NCI-H524 treated with DMSO at 0.1 percent for 48 hours (cell line): ENCODE data around the gene FGF1.

Experiments
- DNase-seq: peaks from one replicate; lab custom pipeline; 2025; lab: John Stamatoyannopoulos, UW

FGF1 gene

GRCh38 chr5:142572006-142572405 lies 113.9 kb downstream of the FGF1 start:
- DNase-seq = no peak

DNA sequence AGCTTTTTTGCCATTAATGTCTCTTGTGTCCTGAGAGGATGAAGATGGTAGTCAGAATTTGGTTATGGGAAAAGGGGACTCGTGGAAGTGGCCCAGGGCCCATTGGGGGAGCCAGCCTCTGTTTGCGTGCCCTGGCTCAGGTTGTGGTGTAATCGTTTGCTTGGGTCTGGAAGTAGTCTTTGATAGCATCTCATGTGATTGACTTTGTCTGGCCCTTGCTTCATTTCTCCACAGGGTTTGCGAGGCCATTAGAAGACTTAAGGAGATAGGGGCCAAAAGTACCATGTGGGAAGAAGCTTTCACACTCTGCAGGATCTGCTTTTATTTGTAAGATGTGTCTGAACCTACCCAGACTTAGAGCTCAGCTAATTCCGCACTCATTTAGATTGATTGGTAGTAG lies 114.5 kb downstream of the FGF1 start:
- DNase-seq = no peak

DNA sequence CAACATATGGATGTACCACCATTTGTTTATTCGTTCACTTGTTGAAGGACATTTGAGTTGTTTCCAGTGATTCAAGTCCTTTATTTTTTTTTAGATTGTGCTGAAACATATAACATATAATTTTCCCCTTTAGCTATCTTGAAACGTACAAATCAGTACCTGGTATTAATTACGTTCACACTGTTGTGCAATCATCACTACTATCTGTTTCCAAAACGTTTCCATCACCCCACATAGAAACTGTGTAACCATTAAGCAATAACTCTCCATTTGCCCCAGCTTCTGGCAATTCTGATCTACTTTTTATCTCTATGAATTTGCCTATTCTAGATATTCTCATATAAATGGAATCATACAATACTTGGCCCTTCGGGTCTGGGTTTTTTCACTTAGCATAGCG lies 116.0 kb downstream of the FGF1 start:
- no peak for DNase-seq

- DNase-seq = no peak
These were observed 116.9 kb downstream of the FGF1 start for GRCh38 chr5:142568996-142569335.

DNA sequence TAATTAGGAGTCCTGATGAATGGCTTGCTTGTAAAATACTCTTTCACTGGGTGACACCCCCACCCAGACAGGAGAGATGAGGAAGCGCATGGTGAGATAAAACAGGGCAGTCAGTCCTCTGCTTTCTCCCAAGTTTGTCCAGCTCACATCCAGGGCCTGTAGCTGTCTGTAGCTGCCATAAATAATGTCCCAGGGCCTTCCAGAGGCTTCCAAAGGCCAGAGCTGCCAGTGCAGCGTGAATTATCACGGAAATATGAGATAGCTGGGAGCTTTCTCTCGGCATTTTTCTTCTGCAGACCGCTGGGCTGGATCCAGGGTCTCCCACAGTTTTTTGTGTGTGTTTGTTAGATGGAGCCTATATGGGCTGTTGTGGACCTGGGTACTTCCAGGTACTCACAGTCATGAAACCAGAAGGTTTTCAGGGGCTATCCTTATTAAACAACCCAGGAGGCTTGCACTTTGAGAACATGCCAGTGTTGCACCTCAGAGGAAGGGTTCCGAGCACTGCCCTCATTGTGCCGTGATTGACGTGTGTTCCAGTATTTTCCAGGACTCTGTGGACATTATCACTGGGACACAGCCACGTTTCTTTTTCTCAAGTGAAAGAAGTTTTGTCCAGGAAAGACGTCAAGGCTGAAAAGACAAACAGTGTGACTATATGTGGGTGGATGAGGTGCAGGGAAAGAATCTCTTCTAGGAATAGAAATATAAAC lies 117.5 kb downstream of the FGF1 start:
- no peak for DNase-seq

DNA sequence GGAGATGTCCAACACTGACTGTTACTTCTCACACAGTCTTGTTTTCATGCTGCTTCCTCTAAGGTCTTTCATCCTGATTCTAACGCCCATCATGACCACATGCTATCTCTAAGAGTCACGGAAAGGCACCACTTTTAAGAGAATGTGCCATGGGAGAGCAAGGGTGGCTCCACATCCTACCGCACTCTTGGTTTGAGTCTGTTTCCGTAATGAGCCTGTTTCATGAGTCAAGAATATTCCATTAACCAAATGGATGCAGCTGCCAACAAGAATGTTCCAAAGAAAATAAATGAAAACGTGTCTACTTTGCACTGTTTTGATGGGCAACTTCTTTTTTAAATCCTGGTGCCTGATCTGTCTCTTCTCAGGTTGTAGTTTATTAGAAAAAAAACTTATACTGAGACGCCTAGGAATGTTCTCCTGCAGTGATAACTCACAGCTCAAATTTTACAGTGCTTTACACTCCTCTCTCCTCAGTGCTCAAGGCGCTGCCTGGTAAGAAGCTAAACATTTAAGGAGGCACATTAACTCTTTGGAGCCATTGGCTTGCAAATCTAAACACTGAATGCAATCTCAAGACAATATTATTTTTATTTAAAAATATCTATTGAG lies 124.3 kb downstream of the FGF1 start:
- no peak for DNase-seq

- DNase-seq = no peak
These were observed 124.9 kb downstream of the FGF1 start for GRCh38 chr5:142561029-142561428.

GRCh38 chr5:142552107-142552506 lies 133.8 kb downstream of the FGF1 start:
- no peak for DNase-seq

- no peak for DNase-seq
These were observed 134.4 kb downstream of the FGF1 start for GRCh38 chr5:142551338-142552067.

DNA sequence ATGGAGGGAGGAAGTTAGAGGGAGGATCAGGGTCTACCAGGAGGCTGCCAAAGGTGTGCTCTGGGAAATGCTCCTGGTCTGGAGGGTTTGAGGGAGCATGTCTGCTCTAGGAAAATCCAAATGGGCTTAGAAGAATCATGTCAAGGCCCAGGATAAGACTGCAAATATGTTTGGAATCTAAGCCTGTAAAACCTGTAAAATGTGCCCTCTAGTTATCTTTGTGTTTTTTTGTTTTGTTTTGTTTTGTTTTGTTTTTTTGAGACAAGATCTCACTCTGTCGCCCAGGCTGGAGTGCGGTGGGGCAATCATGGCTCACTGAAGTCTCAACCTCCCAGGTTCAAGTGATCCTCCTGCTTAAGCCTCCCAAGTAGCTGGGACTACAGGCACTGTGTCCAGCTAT lies 135.4 kb downstream of the FGF1 start:
- DNase-seq = no peak

DNA sequence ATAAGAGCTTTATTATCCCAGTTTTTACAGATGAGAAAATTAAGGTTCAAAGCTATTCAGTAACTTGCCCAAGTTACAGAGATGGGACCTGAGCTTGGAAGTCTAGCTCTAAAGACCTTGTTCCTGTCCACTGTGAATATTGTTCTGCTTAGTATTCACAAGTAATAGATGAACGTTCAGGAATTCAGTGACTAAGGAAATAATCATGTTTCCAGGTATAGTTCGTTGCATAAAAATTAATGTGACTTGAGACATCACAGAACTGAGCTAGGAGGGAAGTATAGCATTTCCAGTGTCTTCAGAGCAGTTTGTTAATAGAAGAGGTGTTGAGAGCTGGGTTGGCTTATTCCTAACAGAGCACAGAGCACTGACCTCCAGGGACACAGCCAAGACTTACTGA lies 136.1 kb downstream of the FGF1 start:
- no peak for DNase-seq

- DNase-seq = peak; percentile 69
These were observed 137.1 kb downstream of the FGF1 start for GRCh38 chr5:142548739-142549275.

GRCh38 chr5:142547445-142548380 lies 138.2 kb downstream of the FGF1 start:
- DNase-seq = no peak

- no peak for DNase-seq
These were observed 140.1 kb downstream of the FGF1 start for GRCh38 chr5:142545650-142546322.

DNA sequence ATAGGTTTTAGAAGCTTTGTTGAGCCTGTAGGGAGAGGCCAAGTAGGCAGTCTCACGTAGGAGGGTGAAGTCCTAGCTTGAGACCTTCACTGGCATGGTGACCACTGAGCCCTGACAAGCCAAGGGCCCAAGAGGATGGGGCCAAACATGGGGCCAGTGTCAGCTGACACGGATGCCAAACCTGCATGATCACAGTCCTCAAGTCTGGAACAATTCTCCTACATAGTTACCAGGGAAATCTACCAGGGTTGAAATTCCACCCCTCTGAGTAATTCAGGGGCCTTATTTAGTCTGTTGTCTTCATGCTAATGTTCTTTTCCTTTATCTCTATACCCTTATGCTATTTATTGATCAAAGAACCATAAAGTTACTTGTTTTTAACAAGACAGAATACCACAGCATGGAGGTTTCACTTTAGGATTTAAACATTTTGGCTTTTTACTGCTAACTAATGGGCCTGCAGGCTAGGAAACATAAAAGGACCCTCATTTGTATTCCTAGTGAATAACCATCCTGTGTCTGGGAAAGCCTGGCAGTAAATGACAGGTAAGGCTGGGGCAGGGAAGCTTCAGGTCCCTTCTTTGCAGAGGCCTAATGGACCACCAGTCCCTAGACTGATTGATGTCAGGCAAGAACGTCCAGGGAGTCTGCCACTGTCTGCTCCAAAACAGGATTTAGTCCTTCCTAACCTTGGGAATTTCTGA lies 140.8 kb downstream of the FGF1 start:
- DNase-seq = no peak

- no peak for DNase-seq
These were observed 141.7 kb downstream of the FGF1 start for GRCh38 chr5:142544071-142544753.

GRCh38 chr5:142542906-142543305 lies 143.0 kb downstream of the FGF1 start:
- DNase-seq = no peak
